GM19328 (cell line): Measurements from ENCODE around the gene RALB.
"Not testable (repeated sequence)": the region's sequence is repeated elsewhere in the genome, so short reads cannot be mapped to it uniquely, and the experiment has no call there.

Source experiments
- ATAC-seq: cut with Tn5 transposase; IDR thresholded peaks from one replicate; pipeline ENCODE4 v1.9.1; 2021; ENCODE audit warnings: mild to moderate bottlenecking, moderate library complexity; ENCODE audit not compliant: unreplicated experiment

RALB gene

DNA sequence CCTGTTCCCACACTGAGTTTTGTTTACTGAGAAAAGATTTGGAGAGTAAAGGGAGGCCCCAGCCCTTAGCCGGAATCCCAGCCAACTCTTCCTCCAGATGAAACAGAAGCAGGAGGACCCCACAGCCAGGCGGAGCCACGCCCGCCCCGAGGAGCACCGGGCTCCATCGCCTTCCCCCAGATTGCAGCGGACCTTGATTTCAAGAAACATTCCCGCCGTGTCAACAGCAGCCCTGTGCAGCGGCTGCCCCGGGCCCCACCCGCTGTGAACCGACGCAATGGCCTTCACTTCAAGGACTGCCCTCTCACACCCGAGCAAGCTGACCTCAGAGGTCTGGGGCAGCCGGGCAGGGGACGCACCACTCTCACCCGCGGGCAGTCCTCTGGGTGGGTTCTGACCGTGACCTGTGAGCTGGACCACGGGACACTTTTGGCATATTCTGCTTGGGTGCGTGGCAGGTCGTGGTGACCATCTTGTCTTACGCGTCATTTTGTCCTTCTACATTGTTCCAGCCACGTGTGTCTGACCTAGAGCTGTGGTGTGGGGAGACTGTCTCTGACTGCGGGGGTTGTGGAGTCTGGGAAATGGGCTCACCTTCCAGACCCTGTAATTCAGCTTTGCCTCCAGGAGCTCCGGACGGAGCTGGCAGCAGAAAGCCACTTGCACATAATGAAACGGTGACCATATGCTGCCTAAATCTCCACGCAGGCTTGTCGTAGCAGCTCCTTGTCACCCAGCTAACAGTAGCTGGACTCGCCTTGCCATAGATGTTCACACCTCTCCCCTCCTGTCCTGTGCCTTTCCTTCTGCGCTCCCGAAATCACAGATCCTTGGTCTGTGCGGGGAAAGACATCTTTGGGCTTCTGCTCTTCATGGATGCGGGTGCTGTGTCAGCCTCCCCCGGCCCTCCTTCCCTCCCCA, 61.3 kb downstream of the RALB start:
- no peak for ATAC-seq

GRCh38 chr2:120314690-120315366, 62.2 kb downstream of the RALB start:
- ATAC-seq, result no peak

DNA sequence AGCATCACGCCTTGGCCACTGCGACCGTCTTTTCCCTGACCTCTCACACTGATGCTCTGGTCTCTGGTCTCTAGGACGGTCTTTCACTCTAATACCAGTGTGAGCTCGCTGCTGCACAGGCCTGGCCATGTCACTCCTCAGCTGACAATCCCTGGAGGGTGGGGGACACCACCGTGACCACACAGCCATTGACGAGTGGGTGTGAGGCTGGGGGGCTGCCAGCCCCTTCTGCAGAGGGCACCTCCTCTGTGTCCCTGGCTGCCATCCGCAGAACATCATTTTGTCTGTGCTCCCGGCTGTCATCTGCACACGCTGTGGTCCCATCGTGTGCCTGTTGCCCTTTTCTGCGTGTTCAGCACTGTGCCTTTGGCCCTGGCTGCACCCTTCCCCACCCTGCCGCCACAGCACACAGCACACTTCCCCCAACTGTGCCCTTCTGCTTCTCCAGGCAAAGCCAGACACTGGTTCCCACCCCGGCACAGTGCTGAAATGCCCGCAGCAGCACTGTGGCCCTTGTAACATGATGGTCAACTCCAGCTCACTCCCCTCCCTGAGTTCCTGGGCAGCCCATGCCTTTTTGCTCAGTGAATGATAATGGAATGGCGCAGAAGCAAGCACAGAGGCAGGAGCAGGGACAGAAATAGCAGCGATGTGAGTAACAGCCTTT, 62.8 kb downstream of the RALB start:
- no peak for ATAC-seq

GRCh38 chr2:120316071-120316470, 63.4 kb downstream of the RALB start:
- ATAC-seq, result no peak

GRCh38 chr2:120316528-120317179, 64.0 kb downstream of the RALB start:
- no peak for ATAC-seq

GRCh38 chr2:120317180-120317533, 64.5 kb downstream of the RALB start:
- ATAC-seq, result no peak

DNA sequence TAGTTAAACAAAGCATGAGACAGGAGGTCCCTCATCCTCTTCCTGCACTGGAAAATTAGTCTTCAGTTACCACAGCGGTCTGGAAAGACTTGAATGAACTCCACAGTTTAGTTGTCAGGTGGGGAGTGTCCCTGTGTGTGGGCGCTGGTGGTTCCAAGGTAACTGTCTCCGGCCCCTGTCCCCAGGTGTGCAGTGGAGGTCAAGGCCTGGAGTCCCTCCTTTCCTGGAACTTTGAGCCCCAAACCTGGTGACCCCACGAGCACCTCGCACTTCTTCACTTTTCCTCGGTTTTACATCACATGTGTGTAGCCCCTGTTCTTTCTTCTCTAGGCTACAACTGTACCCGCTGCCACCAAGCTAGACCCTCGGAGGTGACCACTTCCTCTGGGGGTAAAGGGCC, 65.3 kb downstream of the RALB start:
- no peak for ATAC-seq

GRCh38 chr2:120318626-120319025, 66.0 kb downstream of the RALB start:
- ATAC-seq, result no peak

DNA sequence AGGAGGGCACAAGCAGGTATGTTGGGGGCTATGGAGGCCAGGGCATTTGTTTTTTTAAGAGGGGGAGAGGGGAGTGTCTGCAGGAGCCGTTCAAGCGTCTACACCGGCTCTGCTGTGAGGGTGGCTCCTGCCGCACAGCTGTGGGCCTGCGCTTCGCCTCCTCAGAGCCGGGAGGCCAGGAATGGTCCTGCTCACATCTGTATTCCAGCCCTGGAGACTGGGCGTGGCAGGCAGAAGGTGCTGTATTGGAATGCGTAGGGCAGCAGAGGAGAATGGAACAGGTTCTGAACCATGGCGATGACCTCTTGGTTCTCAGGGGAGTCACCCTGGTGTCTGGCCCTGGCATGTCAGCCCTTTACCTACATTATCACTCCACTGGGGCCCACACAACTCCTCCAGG, 66.5 kb downstream of the RALB start:
- no peak for ATAC-seq

- no peak for ATAC-seq
Measured at GRCh38 chr2:120319686-120320317, 67.2 kb downstream of the RALB start.

- no peak for ATAC-seq
Measured at GRCh38 chr2:120320318-120320851, 67.7 kb downstream of the RALB start.

DNA sequence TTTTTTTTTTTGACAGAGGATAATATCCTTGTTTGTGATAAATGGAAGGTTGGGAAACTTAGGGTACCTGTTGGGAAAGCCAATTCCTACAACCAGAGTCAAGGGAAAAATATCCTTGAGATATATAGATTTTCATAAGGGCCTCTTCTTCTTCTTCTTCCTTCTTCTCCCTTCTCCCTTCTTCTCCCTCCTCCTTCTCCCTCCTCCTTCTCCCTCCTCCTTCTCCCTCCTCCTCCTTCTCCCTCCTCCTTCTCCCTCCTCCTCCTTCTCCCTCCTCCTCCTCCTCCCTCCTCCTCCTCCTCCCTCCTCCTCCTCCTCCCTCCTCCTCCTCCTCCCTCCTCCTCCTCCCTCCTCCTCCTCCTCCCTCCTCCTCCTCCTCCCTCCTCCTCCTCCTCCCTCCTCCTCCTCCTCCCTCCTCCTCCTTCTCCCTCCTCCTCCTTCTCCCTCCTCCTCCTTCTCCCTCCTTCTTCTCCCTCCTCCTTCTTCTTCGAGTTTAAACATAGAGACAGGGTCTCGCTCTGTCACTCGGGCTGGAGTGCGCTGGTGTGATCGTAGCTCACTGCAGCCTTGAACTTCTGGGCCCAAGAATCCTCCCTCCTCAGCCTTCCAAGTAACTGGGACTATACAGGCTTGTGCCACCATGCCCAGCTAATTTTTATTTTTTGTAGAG, 68.4 kb downstream of the RALB start:
- not testable (repeated sequence) for ATAC-seq

DNA sequence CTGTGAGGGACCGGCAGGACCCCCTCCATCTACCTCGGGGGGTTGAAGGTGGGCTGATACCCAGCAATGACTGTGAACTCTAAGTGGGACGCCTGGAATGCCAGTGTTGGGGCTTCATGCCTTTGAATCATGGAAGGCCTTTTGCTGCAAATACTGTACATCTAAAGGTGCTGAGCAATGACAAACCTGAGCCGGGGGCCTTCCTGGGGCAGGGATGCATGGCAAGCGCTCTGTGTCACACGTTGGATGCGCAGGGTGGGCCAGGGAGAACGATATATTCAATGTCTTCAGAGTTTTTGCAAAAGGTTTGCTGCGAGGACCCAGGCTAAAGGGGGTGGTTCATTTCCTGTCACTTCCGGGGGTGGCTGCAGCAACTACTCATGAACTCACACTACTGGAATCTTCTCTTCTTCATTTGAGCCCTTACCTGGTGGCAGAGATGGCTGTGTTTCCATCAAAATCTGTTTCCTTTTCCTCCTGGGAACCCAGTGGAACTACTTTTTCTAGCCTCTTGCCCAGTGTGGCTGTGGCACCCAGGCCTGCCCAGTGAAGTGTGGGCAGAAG, 69.2 kb downstream of the RALB start:
- no peak for ATAC-seq

GRCh38 chr2:120322329-120322728, 69.7 kb downstream of the RALB start:
- no peak for ATAC-seq

DNA sequence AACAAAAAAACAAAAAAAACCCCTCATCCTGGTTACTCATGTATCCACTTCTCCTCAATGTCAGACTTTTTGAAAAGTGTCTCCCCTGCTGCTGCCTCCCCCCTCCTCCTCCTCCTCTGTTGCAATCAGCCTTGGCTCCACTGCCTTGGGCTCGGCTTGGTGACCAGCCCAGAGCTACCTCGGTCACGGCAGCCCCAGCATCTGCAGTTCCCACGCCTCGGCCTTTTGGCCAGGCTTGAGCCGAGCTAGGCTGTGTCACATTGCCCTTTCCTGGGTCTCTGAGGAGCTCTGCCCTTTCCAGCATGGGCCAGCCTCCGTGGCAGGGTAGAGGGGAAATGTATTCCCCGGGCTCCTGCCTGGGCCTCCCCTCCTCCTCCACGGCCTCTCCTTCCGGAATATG, 70.6 kb downstream of the RALB start:
- no peak for ATAC-seq

- no peak for ATAC-seq
Measured at GRCh38 chr2:120323807-120324399, 71.3 kb downstream of the RALB start.

DNA sequence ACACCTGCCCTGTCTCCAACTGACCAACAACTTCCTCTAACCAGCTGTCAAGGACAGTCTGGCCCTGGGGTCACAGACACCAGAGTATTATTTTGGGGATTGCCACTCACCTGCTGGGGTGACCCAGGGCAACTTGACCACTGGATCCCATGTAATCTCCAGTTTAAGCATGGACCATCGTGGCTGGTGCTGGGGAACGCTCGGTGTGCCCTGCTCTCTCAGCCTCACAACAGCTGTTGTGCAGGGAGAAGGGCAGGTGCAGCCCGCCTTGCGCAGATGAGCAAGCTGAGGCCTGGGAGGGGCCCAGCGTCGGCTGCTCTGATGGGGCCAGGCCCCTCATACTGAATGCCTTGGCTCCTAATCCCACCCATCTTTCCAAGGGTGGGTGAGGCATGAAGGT, 72.3 kb downstream of the RALB start:
- ATAC-seq, result no peak

DNA sequence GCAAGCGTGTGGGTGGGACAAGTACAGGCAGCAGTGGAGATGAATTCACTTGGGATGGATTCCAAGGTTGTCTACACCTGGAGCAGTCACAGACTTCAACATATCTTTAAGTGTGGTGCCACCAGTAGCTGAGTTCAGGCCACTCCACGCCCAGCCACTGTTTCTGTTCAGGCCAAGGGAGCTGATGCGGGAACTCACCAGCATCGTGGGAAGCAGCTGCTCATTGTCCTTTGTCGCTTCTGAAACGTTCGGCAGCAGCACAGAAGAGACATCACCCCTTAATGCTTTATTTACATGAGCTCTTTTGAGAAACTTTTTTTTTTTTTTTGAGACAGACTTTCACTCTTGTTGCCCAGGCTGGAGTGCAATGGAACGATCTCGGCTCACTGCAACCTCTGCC, 73.4 kb downstream of the RALB start:
- ATAC-seq, result no peak
